ENCODE measurements around the gene RNF141. TPM values are rescaled to one million over a fixed set of nuclear protein-coding genes. Genes with fewer than 3 reads are reported as not detected.
A peak's percentile ranks its signal among the peaks of the same experiment; 100 is the strongest.

RNF141 gene
- total RNA-seq, 1 experiment from 2014 or later = 28.4 TPM

- Mint-ChIP-seq H3K4me1 (ENCODE audit: insufficient read depth, unreplicated experiment) (peaks cover 5% of the 10 kb centered on the region), H3K36me3 (ENCODE audit: insufficient read depth, unreplicated experiment) (no peaks in the 10 kb centered on the region), H3K9me3 (ENCODE audit: unreplicated experiment) (no peaks in the 10 kb centered on the region), H3K27me3 (ENCODE audit: insufficient read depth, unreplicated experiment) (no peaks in the 10 kb centered on the region), H3K27ac (ENCODE audit: low read depth, unreplicated experiment) (no peak overlapping the region), H3K4me3 (ENCODE audit: unreplicated experiment) (no peak overlapping the region)
- CTCF ChIA-PET = interaction anchor here (0.6 to 1.4 kb wide), 3 partner anchors 98 to 181 kb away, joined by 3 to 4 read pairs (median 4); no protein-coding TSS in a partner anchor
- BruUV-seq (replicated peaks) = no TSS peak
- POLR2A ChIA-PET = interaction anchor here (0.7 kb wide), 2 partner anchors 48 to 1420 kb away, joined by 3 read pairs; no protein-coding TSS in a partner anchor
- intact Hi-C loops (cut with micrococcal nuclease) = no loop called here
- no peak for DNase-seq (ENCODE audit: unreplicated experiment)
- no peak for TF ChIP-seq CTCF (IDR thresholded peaks at IDR 0.05; ENCODE audit: unreplicated experiment)
These were observed 15.6 kb upstream of the RNF141 start for GRCh38 chr11:10556590-10556989.

- Mint-ChIP-seq H3K27me3 (ENCODE audit: insufficient read depth, unreplicated experiment) (no peaks in the 10 kb centered on the region), H3K36me3 (ENCODE audit: insufficient read depth, unreplicated experiment) (no peaks in the 10 kb centered on the region), H3K9me3 (ENCODE audit: unreplicated experiment) (no peaks in the 10 kb centered on the region), H3K27ac (ENCODE audit: low read depth, unreplicated experiment) (no peak overlapping the region), H3K4me1 (ENCODE audit: insufficient read depth, unreplicated experiment) (no peaks in the 10 kb centered on the region), H3K4me3 (ENCODE audit: unreplicated experiment) (no peak overlapping the region)
- CTCF ChIA-PET = interaction anchor here (0.7 to 3.2 kb wide), 3 partner anchors 11 to 138 kb away, joined by 3 to 11 read pairs (median 3); partner anchors contain the start of gene RNF141
- TF ChIP-seq CTCF (IDR thresholded peaks at IDR 0.05; ENCODE audit: unreplicated experiment) = no peak
- DNase-seq (ENCODE audit: unreplicated experiment) = no peak
- intact Hi-C loops (cut with micrococcal nuclease) = no loop called here
- BruUV-seq (replicated peaks) = no TSS peak
- POLR2A ChIA-PET = interaction anchor here (0.6 to 0.8 kb wide), 3 partner anchors 23 to 188 kb away, joined by 3 to 4 read pairs (median 4); no protein-coding TSS in a partner anchor
These were observed 10.9 kb upstream of the RNF141 start for GRCh38 chr11:10551845-10552352.

- Mint-ChIP-seq H3K9me3 (ENCODE audit: unreplicated experiment) (no peaks in the 10 kb centered on the region), H3K36me3 (ENCODE audit: insufficient read depth, unreplicated experiment) (no peaks in the 10 kb centered on the region), H3K27ac (ENCODE audit: low read depth, unreplicated experiment) (no peak overlapping the region), H3K4me3 (ENCODE audit: unreplicated experiment) (no peak overlapping the region), H3K4me1 (ENCODE audit: insufficient read depth, unreplicated experiment) (no peaks in the 10 kb centered on the region), H3K27me3 (ENCODE audit: insufficient read depth, unreplicated experiment) (no peaks in the 10 kb centered on the region)
- ChIA-PET CTCF (interaction anchor here (1.2 to 3.2 kb wide), 2 partner anchors 10 to 103 kb away, joined by 4 to 11 read pairs; partner anchors contain the start of gene RNF141), POLR2A (interaction anchor here (0.6 to 3.2 kb wide), 4 partner anchors 10 to 188 kb away, joined by 3 to 21 read pairs (median 4); partner anchors contain the start of gene RNF141)
- TF ChIP-seq CTCF (IDR thresholded peaks at IDR 0.05; ENCODE audit: unreplicated experiment) = no peak
- no peak for DNase-seq (ENCODE audit: unreplicated experiment)
- intact Hi-C loops (cut with micrococcal nuclease) = no loop called here
- no TSS peak for BruUV-seq (replicated peaks)
These were observed 10.3 kb upstream of the RNF141 start for GRCh38 chr11:10551290-10551592.

GRCh38 chr11:10550503-10551289 lies 9.7 kb upstream of the RNF141 start:
- ChIA-PET POLR2A (interaction anchor here (0.7 to 3.2 kb wide), 5 partner anchors 9 to 216 kb away, joined by 3 to 21 read pairs (median 3); partner anchors contain the start of gene RNF141), CTCF (interaction anchor here (0.5 to 3.2 kb wide), 4 partner anchors 10 to 929 kb away, joined by 3 to 11 read pairs (median 4); partner anchors contain the start of gene RNF141)
- BruUV-seq (replicated peaks) = no TSS peak
- Mint-ChIP-seq H3K27ac (ENCODE audit: low read depth, unreplicated experiment) (no peak overlapping the region), H3K9me3 (ENCODE audit: unreplicated experiment) (no peaks in the 10 kb centered on the region), H3K27me3 (ENCODE audit: insufficient read depth, unreplicated experiment) (no peaks in the 10 kb centered on the region), H3K4me3 (ENCODE audit: unreplicated experiment) (no peak overlapping the region), H3K4me1 (ENCODE audit: insufficient read depth, unreplicated experiment) (no peaks in the 10 kb centered on the region), H3K36me3 (ENCODE audit: insufficient read depth, unreplicated experiment) (no peaks in the 10 kb centered on the region)
- intact Hi-C loops (cut with micrococcal nuclease) = no loop called here
- peak; percentile 32 for DNase-seq (ENCODE audit: unreplicated experiment)
- TF ChIP-seq CTCF (IDR thresholded peaks at IDR 0.05; ENCODE audit: unreplicated experiment) = no peak
